Heart right ventricle (tissue), 16 donors: ENCODE measurements around the gene TCTA. TPM values are rescaled to one million over a fixed set of nuclear protein-coding genes. Genes with fewer than 3 reads are reported as not detected.
A peak's percentile ranks its signal among the peaks of the same experiment; 100 is the strongest.

Experiments
- ATAC-seq, 8 donors: fragments of 200-7000 bp; cut with Tn5 transposase; one replicate each; pipeline ENCODE4 v1.9.1; 2020; ENCODE audit warnings: mild to moderate bottlenecking in 8 of 8, moderate library complexity in 8 of 8, moderate number of reproducible peaks in 1 of 8
- DNase-seq, 2 donors: peaks; one replicate each; pipeline ENCODE4 v3.0.0-alpha.2; 2020
- H3K27ac ChIP-seq, 10 donors: fragments of 200-600 bp; sonication (generic) in 2 of 10; one replicate each; pipeline versions ENCODE4 v1.5.0 to v1.8.0; 2020 to 2022; ENCODE audit warnings: mild to moderate bottlenecking in 3 of 10
- H3K27me3 ChIP-seq, 7 donors: fragments of 200-600 bp; one replicate each; pipeline ENCODE4 v1.8.0; 2021 to 2022; ENCODE audit warnings: mild to moderate bottlenecking in 2 of 7
- H3K36me3 ChIP-seq, 9 donors: fragments of 200-600 bp; sonication (generic) in 1 of 9; one replicate each; pipeline versions ENCODE4 v1.5.0 to v1.8.0; 2020 to 2022; ENCODE audit warnings: mild to moderate bottlenecking in 2 of 9
- H3K4me1 ChIP-seq, 9 donors: fragments of 200-600 bp; sonication (generic) in 1 of 9; one replicate each; pipeline versions ENCODE4 v1.5.0 to v1.8.0; 2020 to 2022; ENCODE audit warnings: mild to moderate bottlenecking in 4 of 9
- H3K4me3 ChIP-seq, 10 donors: fragments of 200-600 bp; sonication (generic) in 2 of 10; one replicate each; pipeline versions ENCODE4 v1.5.0 to v1.8.0; 2020 to 2022; ENCODE audit warnings: mild to moderate bottlenecking in 7 of 10, moderate library complexity in 2 of 10
- H3K9me3 ChIP-seq, 11 donors: fragments of 200-600 bp in 10 of 11; sonication (generic) in 2 of 11; one replicate each; pipeline versions ENCODE4 v1.5.0 to v1.8.0; 2013 to 2022; ENCODE audit warnings: mild to moderate bottlenecking in 2 of 11, control low read depth in 1 of 11, moderate library complexity in 1 of 11
- CTCF ChIP-seq, 9 donors: fragments of 200-600 bp; sonication (generic) in 2 of 9; IDR thresholded peaks; one replicate each; pipeline versions ENCODE4 v1.5.0 to v1.8.0; 2021 to 2022; ENCODE audit warnings: antibody characterized with exemption in 9 of 9, mild to moderate bottlenecking in 5 of 9, moderate library complexity in 1 of 9
- WGBS, 2 donors: extraction: QIAGEN DNeasy Blood & Tissue Kit; methylation state at CpG; one replicate each; pipeline ENCODE4 v1.1.7; 2013; ENCODE audit warnings: inconsistent platforms in 1 of 2; 5-methylcytosine and 5-hydroxymethylcytosine counted together
- intact Hi-C, 10 donors: fragments of 100-400 bp; cut with DNase I; formaldehyde crosslinking; loops; one replicate each; pipeline versions ENCODE4 v1.11.1 to v1.14.2; 2022
- polyA plus RNA-seq, 2 donors: library from polyadenylated mRNA; stranded (reverse); fragments of 200-250 nt; gene quantifications; one replicate each; pipeline ENCODE4 v1.2.3, GENCODE V29; 2013
- total RNA-seq, 10 donors: library from RNA; stranded (reverse); fragmentation: NEBNext Ultra II Directional in 3 of 10; extraction: Animal tissue kit (Norgen Biotek cat#: 25700) in 3 of 10; gene quantifications; one replicate each; pipeline versions ENCODE4 v1.2.1 to v1.2.4, GENCODE V29; 2021 to 2023
- donor health status: Arrhythmogenic right ventricular cardiomyopathy.
- donor health status: ischemic (EF 13 %, LVEDD 7.1; RV severe dilation, severe dysfunction).
- donor health status: healthy with polysubstance abuse.
- donor health status: DM: no; HTN: yes; CAD: no.
- donor health status: DM: no; HTN: no; CAD: no.
- donor health status: ischemic (EF 25% LVEDD 6.9; RV normal size, moderate dysfunction).
- donor health status: ischemic (EF 25% LVEDD 5.7; RV mildly dilated, moderate dysfunction).
- donor health status: healthy.
- donor health status: DM: yes; HTN: yes; CAD: no.
- donor health status: Ischemic cardiomyopathy.
- donor health status: ischemic (EF 35%, LVEDD 5.7; RV mildly dilated, moderate dysfunction).
- donor health status: nonischemic (EF 11% LVEDD 7.7; RV severe dilation, severe dysfunction).
- donor health status: DM: yes; HTN: yes; CAD: no.
- donor health status: PGD.
- donor health status: ischemic (EF 29% LVEDD 5.4; RV normal size, mild dysfunction).
- donor health status: nonischemic (EF 23%, LVEDD 6.1; RV moderate dilation, normal function).

TCTA gene
- total and polyA plus RNA-seq, 12 donors: 13.9 to 22.6 (median 17.6) TPM

GRCh38 chr3:49461443-49462171 is 49.4 kb downstream of the TCTA start:
- no peaks in the 10 kb centered on the region for H3K9me3 ChIP-seq
- DNase-seq: no peak
- peaks cover 9 to 45% (median 26%) of the 10 kb centered on the region in 9 donors for H3K4me1 ChIP-seq
- intact Hi-C loops: no loop called here
- WGBS, 2 donors: 21 to 23% methylated on average over 1 of the region's 1 CpG
- TF ChIP-seq CTCF (IDR thresholded peaks at IDR 0.05): no peak
- no peaks in the 10 kb centered on the region for H3K27me3 ChIP-seq
- ATAC-seq: peak in 3 of 8 donors; percentile 3 to 27 (median 17)
- no peaks in the 10 kb centered on the region for H3K36me3 ChIP-seq
- H3K4me3 ChIP-seq: no peak overlapping the region
- H3K27ac ChIP-seq: peak overlapping the region in 8 of 10 donors; percentile 31 to 57 (median 52)

- no peak for DNase-seq
- ATAC-seq: peak in 1 of 8 donors; percentile 17
- TF ChIP-seq CTCF (IDR thresholded peaks at IDR 0.05): no peak
- no peaks in the 10 kb centered on the region for H3K27me3 ChIP-seq
- no peaks in the 10 kb centered on the region for H3K9me3 ChIP-seq
- peak overlapping the region in 8 of 10 donors; percentile 31 to 57 (median 52) for H3K27ac ChIP-seq
- peaks cover 9 to 45% (median 26%) of the 10 kb centered on the region in 9 donors for H3K4me1 ChIP-seq
- no peak overlapping the region for H3K4me3 ChIP-seq
- WGBS, 2 donors: 65 to 77% methylated on average over 3 of the region's 3 CpGs
- intact Hi-C loops: no loop called here
- H3K36me3 ChIP-seq: no peaks in the 10 kb centered on the region
Observed at GRCh38 chr3:49462222-49462621, 50.0 kb downstream of the TCTA start.

GRCh38 chr3:49465270-49466034 is 53.2 kb downstream of the TCTA start:
- no peak for TF ChIP-seq CTCF (IDR thresholded peaks at IDR 0.05)
- Histone ChIP-seq H3K27me3 (no peaks in the 10 kb centered on the region), H3K36me3 (no peaks in the 10 kb centered on the region), H3K27ac (peak overlapping the region; percentile 19 to 99 (median 65)), H3K4me1 (peaks cover 20 to 50% (median 41%) of the 10 kb centered on the region in 9 donors), H3K9me3 (no peaks in the 10 kb centered on the region), H3K4me3 (no peak overlapping the region)
- ATAC-seq (no peak), DNase-seq (peak; percentile 26 to 33)
- intact Hi-C loops: no loop called here
- WGBS, 2 donors: 79 to 89% methylated on average over 18 of the region's 18 CpGs

Other genes with a start within 250 kb of the TCTA start
- 10 to 100 TPM; 10.4 to 16.9 (median 12.3) TPM for gene CCDC71, start 246.1 kb upstream of the TCTA start, total RNA-seq
- gene CCDC71, start 246.1 kb upstream of the TCTA start, polyA plus RNA-seq: 10 to 100 TPM in 1 of 2 donors, 1 to 10 TPM in 1; 7.2 to 16.3 TPM
- 100 to 1,000 TPM in 9 of 10 donors, 10 to 100 TPM in 1; 87.9 to 190 (median 118) TPM for gene KLHDC8B, start 240.8 kb upstream of the TCTA start, total RNA-seq
- gene KLHDC8B, start 240.8 kb upstream of the TCTA start, polyA plus RNA-seq: 100 to 1,000 TPM in 1 of 2 donors, 10 to 100 TPM in 1; 56.2 to 121 TPM
- 1 to 10 TPM; 2.3 to 4.1 (median 2.8) TPM for gene C3orf62, start 135.2 kb upstream of the TCTA start, total RNA-seq
- 1 to 10 TPM; 2.4 to 9.1 TPM for gene C3orf62, start 135.2 kb upstream of the TCTA start, polyA plus RNA-seq
- gene USP4, start 72.4 kb upstream of the TCTA start, total RNA-seq: 10 to 100 TPM; 35.4 to 48.3 (median 43.5) TPM
- gene USP4, start 72.4 kb upstream of the TCTA start, polyA plus RNA-seq: 10 to 100 TPM; 19.9 to 52.4 TPM
- gene GPX1, start 54.1 kb upstream of the TCTA start, total RNA-seq: 100 to 1,000 TPM in 5 of 10 donors, 10 to 100 TPM in 5; 85.2 to 223 (median 102) TPM
- 100 to 1,000 TPM; 203 to 267 TPM for gene GPX1, start 54.1 kb upstream of the TCTA start, polyA plus RNA-seq
- gene RHOA, start 447 bp upstream of the TCTA start, total RNA-seq: 100 to 1,000 TPM; 226 to 335 (median 250) TPM
- 100 to 1,000 TPM; 139 to 291 TPM for gene RHOA, start 447 bp upstream of the TCTA start, polyA plus RNA-seq
- 10 to 100 TPM; 21.3 to 40.9 (median 34.3) TPM for gene AMT, start 10.1 kb downstream of the TCTA start, total RNA-seq
- gene AMT, start 10.1 kb downstream of the TCTA start, polyA plus RNA-seq: 10 to 100 TPM in 1 of 2 donors, 1 to 10 TPM in 1; 3.2 to 22.6 TPM
- gene NICN1, start 16.9 kb downstream of the TCTA start, total RNA-seq: 10 to 100 TPM; 13.9 to 22.5 (median 18.3) TPM
- gene NICN1, start 16.9 kb downstream of the TCTA start, polyA plus RNA-seq: 1 to 10 TPM; 7.7 to 8.3 TPM
- gene DAG1, start 57.8 kb downstream of the TCTA start, total RNA-seq: 100 to 1,000 TPM; 118 to 173 (median 139) TPM
- gene DAG1, start 57.8 kb downstream of the TCTA start, polyA plus RNA-seq: 10 to 100 TPM; 37.7 to 50.9 TPM
- gene BSN, start 142.1 kb downstream of the TCTA start, total RNA-seq: 1 to 10 TPM in 4 of 10 donors, under 1 TPM in 6; 0.17 to 1.4 (median 0.68) TPM
- under 1 TPM; 0.06 to 0.37 TPM for gene BSN, start 142.1 kb downstream of the TCTA start, polyA plus RNA-seq